Measurements from ENCODE around the gene COCH. TPM values are rescaled to one million over a fixed set of nuclear protein-coding genes. Genes with fewer than 3 reads are reported as not detected.
"Not testable (repeated sequence)": the region's sequence is repeated elsewhere in the genome, so short reads cannot be mapped to it uniquely, and the experiment has no call there.

The COCH gene
- total RNA-seq, 1 experiment from 2014 or later = 87.6 TPM

DNA sequence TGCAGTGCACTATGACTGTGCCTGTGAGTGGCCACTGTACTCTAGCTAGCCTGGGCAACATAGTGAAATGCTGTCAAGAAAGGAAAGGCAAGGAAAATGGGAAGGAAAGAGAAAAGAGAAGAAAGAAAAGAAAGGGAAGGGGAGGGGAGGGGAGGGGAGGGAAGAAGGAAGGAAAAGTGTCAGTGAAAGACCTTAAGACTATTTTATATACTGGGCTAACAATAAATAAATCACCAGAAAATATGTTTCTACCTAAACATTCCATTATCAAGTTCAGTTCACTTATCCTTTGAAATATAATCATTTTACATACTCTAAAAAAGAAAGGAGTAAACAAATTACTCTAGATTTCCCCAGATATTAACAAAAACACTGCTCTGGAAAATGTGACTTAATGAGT lies 22.1 kb downstream of the COCH start:
- H3K4me3 ChIP-seq (ENCODE audit: low read depth, low read length, poor library complexity, severe bottlenecking) = no peak overlapping the region
- H3K4me1 ChIP-seq (ENCODE audit: insufficient read depth, low read length, poor library complexity, severe bottlenecking) = no peaks in the 10 kb centered on the region
- intact Hi-C loops (cut with micrococcal nuclease; ENCODE audit: unreplicated experiment) = no loop called here
- TF ChIP-seq, protein P1, sequence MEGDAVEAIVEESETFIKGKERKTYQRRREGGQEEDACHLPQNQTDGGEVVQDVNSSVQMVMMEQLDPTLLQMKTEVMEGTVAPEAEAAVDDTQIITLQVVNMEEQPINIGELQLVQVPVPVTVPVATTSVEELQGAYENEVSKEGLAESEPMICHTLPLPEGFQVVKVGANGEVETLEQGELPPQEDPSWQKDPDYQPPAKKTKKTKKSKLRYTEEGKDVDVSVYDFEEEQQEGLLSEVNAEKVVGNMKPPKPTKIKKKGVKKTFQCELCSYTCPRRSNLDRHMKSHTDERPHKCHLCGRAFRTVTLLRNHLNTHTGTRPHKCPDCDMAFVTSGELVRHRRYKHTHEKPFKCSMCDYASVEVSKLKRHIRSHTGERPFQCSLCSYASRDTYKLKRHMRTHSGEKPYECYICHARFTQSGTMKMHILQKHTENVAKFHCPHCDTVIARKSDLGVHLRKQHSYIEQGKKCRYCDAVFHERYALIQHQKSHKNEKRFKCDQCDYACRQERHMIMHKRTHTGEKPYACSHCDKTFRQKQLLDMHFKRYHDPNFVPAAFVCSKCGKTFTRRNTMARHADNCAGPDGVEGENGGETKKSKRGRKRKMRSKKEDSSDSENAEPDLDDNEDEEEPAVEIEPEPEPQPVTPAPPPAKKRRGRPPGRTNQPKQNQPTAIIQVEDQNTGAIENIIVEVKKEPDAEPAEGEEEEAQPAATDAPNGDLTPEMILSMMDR (conservative IDR thresholded peaks at IDR 0.05; ENCODE audit: low read depth, low read length) = no peak
- TF ChIP-seq EZH2 (IDR thresholded peaks at IDR 0.05; ENCODE audit: borderline replicate concordance, low read depth, low read length, poor library complexity, severe bottlenecking) = no peak
- no peaks in the 10 kb centered on the region for H3K27me3 ChIP-seq (replicated peaks; ENCODE audit: insufficient read depth, low read depth, low read length, poor library complexity)
- no peaks in the 10 kb centered on the region for H3K9me3 ChIP-seq (ENCODE audit: low read depth, low read length, poor library complexity, severe bottlenecking)
- BruUV-seq (replicated peaks) = no TSS peak
- H3K36me3 ChIP-seq (ENCODE audit: insufficient read depth, low read length, poor library complexity, severe bottlenecking) = peaks cover 27% of the 10 kb centered on the region
- H3K27ac ChIP-seq (ENCODE audit: low read depth, low read length, poor library complexity, severe bottlenecking) = no peak overlapping the region
- ChIA-PET CTCF (no interaction called here), POLR2A (ENCODE audit: low non-redundant PET) (no interaction called here)
- no peak for DNase-seq (ENCODE audit: low spot score)

DNA sequence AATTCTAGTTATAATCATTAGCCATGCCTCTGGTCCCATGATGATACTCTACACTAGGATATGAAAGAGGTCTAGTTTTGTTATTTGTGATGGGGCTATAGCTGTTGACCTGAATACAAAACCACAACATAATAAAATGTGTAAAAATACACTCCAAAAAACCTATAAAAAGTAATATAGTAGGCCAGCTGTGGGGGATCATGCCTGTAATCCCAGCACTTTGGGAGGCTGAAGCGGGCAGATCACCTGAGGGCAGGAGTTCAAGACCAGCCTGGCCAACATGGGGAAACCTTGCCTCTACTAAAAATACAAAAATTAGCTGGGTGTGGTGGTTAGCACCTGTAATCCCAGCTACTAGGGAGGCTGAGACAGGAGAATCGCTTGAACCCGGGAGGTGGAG lies 22.8 kb downstream of the COCH start:
- intact Hi-C loops (cut with micrococcal nuclease; ENCODE audit: unreplicated experiment); H3K4me3 ChIP-seq (ENCODE audit: low read depth, low read length, poor library complexity, severe bottlenecking); CTCF ChIA-PET; POLR2A ChIA-PET (ENCODE audit: low non-redundant PET); BruUV-seq (replicated peaks); H3K27me3 ChIP-seq (replicated peaks; ENCODE audit: insufficient read depth, low read depth, low read length, poor library complexity); H3K4me1 ChIP-seq (ENCODE audit: insufficient read depth, low read length, poor library complexity, severe bottlenecking); DNase-seq (ENCODE audit: low spot score); H3K9me3 ChIP-seq (ENCODE audit: low read depth, low read length, poor library complexity, severe bottlenecking); H3K27ac ChIP-seq (ENCODE audit: low read depth, low read length, poor library complexity, severe bottlenecking): not testable (repeated sequence)
- H3K36me3 ChIP-seq (ENCODE audit: insufficient read depth, low read length, poor library complexity, severe bottlenecking) = peaks cover 27% of the 10 kb centered on the region

DNA sequence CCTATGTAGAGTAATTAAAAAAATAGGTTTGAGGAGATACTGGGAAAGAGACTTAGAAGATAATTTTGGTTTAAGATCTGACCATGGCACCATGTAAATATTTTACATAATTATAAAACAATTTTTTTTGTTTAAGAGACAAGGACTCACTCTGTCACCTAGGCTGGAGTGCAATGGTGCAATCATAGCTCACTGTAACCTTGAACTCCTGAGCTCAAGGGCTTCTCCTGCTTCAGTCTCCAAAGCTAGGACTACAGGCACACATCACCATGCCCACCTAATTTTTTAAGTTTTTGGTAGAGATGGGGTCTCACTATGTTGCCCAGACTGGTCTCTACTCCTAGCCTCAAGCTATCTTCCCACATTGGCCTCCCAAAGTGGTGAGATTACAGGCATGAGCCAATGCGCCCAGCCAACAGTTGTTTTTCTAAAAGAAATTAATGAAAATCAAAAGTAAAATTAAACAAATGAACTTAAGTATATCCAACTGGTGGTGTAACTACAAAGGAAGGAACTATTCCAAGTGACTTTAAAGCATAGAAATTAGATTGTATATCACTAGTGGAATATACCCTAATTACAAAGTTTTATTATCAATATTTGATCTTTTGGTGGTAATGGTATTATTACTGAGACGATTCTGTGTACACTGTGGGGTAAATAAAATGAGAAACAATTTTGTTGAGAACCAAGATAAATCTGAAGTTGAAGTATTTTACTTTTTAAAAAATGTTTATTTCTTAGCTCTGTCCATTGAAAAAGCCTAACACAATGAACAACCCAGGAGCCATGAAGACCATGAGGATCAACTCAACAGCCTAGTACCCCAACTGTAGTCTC lies 29.1 kb downstream of the COCH start:
- ChIA-PET POLR2A (ENCODE audit: low non-redundant PET) (no interaction called here), CTCF (no interaction called here)
- no peak for TF ChIP-seq EZH2 (IDR thresholded peaks at IDR 0.05; ENCODE audit: borderline replicate concordance, low read depth, low read length, poor library complexity, severe bottlenecking)
- TF ChIP-seq, protein P1 (conservative IDR thresholded peaks at IDR 0.05; ENCODE audit: low read depth, low read length) = no peak
- H3K27me3 ChIP-seq (replicated peaks; ENCODE audit: insufficient read depth, low read depth, low read length, poor library complexity) = no peaks in the 10 kb centered on the region
- BruUV-seq (replicated peaks) = no TSS peak
- H3K4me3 ChIP-seq (ENCODE audit: low read depth, low read length, poor library complexity, severe bottlenecking) = no peak overlapping the region
- H3K27ac ChIP-seq (ENCODE audit: low read depth, low read length, poor library complexity, severe bottlenecking) = no peak overlapping the region
- H3K9me3 ChIP-seq (ENCODE audit: low read depth, low read length, poor library complexity, severe bottlenecking) = no peaks in the 10 kb centered on the region
- intact Hi-C loops (cut with micrococcal nuclease; ENCODE audit: unreplicated experiment) = no loop called here
- no peaks in the 10 kb centered on the region for H3K4me1 ChIP-seq (ENCODE audit: insufficient read depth, low read length, poor library complexity, severe bottlenecking)
- peaks cover 27% of the 10 kb centered on the region for H3K36me3 ChIP-seq (ENCODE audit: insufficient read depth, low read length, poor library complexity, severe bottlenecking)
- no peak for DNase-seq (ENCODE audit: low spot score)
